ENCODE results near the gene ARF5.

DNA sequence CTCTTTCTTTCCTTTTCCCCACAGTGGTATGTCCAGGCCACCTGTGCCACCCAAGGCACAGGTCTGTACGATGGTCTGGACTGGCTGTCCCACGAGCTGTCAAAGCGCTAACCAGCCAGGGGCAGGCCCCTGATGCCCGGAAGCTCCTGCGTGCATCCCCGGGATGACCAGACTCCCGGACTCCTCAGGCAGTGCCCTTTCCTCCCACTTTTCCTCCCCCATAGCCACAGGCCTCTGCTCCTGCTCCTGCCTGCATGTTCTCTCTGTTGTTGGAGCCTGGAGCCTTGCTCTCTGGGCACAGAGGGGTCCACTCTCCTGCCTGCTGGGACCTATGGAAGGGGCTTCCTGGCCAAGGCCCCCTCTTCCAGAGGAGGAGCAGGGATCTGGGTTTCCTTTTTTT lies 3.0 kb downstream of the ARF5 start:
- TF ChIP-seq, protein P1, sequence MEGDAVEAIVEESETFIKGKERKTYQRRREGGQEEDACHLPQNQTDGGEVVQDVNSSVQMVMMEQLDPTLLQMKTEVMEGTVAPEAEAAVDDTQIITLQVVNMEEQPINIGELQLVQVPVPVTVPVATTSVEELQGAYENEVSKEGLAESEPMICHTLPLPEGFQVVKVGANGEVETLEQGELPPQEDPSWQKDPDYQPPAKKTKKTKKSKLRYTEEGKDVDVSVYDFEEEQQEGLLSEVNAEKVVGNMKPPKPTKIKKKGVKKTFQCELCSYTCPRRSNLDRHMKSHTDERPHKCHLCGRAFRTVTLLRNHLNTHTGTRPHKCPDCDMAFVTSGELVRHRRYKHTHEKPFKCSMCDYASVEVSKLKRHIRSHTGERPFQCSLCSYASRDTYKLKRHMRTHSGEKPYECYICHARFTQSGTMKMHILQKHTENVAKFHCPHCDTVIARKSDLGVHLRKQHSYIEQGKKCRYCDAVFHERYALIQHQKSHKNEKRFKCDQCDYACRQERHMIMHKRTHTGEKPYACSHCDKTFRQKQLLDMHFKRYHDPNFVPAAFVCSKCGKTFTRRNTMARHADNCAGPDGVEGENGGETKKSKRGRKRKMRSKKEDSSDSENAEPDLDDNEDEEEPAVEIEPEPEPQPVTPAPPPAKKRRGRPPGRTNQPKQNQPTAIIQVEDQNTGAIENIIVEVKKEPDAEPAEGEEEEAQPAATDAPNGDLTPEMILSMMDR (IDR thresholded peaks at IDR 0.05), result no peak
- TF ChIP-seq POLR2A (IDR thresholded peaks at IDR 0.05), result no peak
